Measurements from ENCODE around the gene KY. TPM values are rescaled to one million over a fixed set of nuclear protein-coding genes. Genes with fewer than 3 reads are reported as not detected.

Gene KY
- total RNA-seq, 1 donor from 2014 or later: 0.29 TPM

DNA sequence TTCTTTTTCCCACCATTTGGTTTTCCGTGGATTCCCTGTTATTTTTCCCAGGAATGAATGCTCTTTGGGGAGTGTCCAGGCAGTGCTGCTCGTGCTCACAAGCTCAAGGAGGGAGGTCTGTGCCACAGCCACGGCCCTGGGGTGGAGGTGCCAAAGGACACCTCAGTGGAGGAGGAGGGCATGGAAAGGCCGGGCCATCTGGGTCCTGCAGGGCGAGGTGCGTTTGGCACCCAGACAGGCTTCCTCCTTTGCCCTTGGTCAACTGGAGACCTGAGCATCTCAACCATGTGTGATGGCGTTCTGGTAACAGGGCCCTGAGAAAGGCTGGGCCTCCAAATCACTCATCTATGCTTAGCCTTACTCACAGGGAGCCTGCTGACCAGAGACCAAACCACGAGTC lies 25.4 kb downstream of the KY start:
- Histone ChIP-seq H3K9me3 (peaks cover 7% of the 10 kb centered on the region), H3K4me1 (no peaks in the 10 kb centered on the region), H3K27me3 (no peaks in the 10 kb centered on the region), H3K36me3 (no peaks in the 10 kb centered on the region), H3K4me3 (no peak overlapping the region), H3K27ac (no peak overlapping the region)
- TF ChIP-seq, protein P1, sequence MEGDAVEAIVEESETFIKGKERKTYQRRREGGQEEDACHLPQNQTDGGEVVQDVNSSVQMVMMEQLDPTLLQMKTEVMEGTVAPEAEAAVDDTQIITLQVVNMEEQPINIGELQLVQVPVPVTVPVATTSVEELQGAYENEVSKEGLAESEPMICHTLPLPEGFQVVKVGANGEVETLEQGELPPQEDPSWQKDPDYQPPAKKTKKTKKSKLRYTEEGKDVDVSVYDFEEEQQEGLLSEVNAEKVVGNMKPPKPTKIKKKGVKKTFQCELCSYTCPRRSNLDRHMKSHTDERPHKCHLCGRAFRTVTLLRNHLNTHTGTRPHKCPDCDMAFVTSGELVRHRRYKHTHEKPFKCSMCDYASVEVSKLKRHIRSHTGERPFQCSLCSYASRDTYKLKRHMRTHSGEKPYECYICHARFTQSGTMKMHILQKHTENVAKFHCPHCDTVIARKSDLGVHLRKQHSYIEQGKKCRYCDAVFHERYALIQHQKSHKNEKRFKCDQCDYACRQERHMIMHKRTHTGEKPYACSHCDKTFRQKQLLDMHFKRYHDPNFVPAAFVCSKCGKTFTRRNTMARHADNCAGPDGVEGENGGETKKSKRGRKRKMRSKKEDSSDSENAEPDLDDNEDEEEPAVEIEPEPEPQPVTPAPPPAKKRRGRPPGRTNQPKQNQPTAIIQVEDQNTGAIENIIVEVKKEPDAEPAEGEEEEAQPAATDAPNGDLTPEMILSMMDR (IDR thresholded peaks at IDR 0.05): no peak
- intact Hi-C loops (cut with DNase I): no loop called here
- ATAC-seq (no peak), DNase-seq (no peak)

DNA sequence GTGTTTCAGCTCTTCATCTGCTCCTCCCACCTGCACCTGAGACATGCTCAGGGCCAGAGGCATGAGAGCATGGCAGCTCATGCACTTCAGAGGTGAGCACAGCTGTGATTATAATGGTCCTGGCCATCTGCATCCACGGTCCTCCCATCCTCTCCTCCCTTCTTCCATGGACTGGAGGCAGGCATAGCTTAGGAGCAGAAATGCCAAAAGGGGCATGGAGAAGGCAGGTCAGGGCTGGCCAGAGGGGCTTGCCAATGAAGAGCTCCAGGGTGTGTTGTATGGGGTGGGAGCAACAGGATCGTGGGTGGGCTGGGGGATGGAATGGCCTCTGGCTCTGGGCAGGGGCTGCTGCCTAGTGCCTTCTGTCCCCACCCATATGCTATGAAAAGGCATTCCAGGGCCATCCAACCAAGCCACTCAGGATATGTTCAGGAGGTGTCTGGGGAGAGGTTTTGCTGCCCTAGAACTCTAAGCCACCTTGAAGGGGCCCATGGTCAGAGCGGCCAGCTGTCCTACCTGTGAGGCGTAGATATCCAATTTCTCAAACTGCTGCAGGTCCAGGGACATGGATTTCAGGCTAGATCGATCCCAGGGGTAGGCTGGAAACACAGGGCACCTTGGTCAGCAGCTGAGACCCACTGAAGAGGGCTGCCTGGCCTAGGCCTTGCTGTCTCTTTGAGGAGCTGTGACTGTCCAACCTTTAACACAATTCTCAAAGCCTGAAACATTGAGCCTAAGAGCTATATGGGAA lies 26.1 kb downstream of the KY start:
- no peak for ATAC-seq
- Histone ChIP-seq H3K9me3 (no peaks in the 10 kb centered on the region), H3K27me3 (no peaks in the 10 kb centered on the region), H3K27ac (no peak overlapping the region), H3K36me3 (no peaks in the 10 kb centered on the region), H3K4me1 (no peaks in the 10 kb centered on the region), H3K4me3 (no peak overlapping the region)
- no peak for DNase-seq
- TF ChIP-seq, protein P1 (IDR thresholded peaks at IDR 0.05): no peak
- intact Hi-C loops (cut with DNase I): no loop called here

DNA sequence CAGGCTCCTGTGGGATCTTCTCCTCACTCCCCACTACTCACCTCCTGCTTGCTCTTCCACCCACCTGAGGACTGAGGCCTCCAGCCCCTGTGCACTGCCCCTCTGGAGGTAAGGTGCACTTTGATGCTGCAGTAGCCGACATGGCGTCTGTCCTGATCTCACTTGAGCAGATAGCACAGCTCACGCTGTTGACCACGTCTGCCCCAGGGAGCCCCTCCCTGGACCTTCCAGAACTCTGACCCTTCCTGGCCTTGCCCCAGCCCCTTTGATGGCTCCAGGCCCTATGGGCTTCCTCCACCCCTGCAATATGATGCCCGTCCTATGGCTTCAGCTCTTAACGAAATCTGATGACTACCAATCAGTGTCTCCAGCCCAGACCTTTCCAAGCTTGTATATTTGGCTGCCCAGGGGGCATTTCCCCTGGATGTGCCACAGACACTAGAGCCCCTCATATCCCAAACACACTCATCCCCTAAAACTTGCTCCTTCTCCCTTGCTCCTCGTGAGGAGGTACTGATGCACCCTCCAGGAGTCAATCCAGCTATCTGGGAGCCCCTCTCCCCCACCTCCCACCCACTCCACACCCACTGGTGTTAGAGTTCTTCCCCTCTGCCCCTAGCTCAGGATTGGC lies 27.1 kb downstream of the KY start:
- intact Hi-C loops (cut with DNase I): no loop called here
- DNase-seq: no peak
- no peaks in the 10 kb centered on the region for H3K36me3 ChIP-seq

DNA sequence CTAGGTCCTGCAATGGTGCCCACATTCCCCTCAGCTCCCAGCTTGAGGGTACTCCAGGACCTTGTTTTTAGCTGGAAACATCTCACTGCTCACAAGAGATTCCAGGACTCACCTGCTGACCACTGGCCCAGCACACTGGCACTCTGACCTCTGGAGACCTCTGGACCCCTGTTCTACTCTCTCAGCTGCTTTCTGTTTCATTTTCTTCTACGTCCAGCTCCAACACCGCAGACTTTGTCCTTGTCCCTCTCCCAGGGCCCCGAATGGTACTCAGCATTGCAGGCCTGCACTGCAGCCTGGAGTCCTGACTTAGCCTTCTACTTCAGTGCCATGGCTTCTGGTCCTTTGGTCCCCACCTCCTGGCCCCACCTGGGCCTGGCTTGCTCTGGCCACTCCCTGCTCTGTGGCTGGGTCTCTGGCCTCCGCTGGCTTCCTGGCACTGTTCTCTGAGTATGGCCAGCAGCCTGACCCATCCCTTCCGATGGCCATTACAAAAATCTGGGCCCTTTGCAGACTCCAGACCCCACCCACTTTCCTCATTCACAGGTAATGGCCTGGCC lies 27.9 kb downstream of the KY start:
- TF ChIP-seq, protein P1 (IDR thresholded peaks at IDR 0.05): no peak
- DNase-seq (no peak), ATAC-seq (no peak)

More for the DNA sequence above, 27.1 kb downstream of the KY start:
- TF ChIP-seq, protein P1 (IDR thresholded peaks at IDR 0.05): no peak
- H3K27me3 ChIP-seq: no peaks in the 10 kb centered on the region
- ATAC-seq: peak; percentile 9
- H3K9me3 ChIP-seq: no peaks in the 10 kb centered on the region
- no peaks in the 10 kb centered on the region for H3K4me1 ChIP-seq
- no peak overlapping the region for H3K27ac ChIP-seq
- no peak overlapping the region for H3K4me3 ChIP-seq

DNA sequence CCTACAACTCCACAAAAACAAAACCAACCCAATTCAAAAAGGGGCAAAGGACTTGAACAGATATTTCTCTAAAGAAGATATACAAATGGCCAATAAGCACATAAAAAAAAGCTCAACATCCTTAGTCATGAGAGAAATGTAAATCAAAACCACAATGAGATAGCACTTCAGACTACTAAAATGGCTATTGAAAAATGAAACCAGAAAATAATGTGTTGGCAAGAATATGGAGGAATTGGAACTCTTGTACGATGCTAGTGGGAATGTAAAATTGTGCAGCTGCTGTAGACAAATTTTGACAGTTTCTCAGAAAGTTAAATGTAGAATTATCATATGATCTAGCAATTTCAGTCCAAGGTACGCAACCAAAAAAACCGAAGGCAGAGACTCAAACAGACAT lies 29.0 kb downstream of the KY start:
- H3K9me3 ChIP-seq: no peaks in the 10 kb centered on the region
- TF ChIP-seq, protein P1 (IDR thresholded peaks at IDR 0.05): no peak
- DNase-seq (no peak), ATAC-seq (no peak)
- H3K4me1 ChIP-seq: no peaks in the 10 kb centered on the region
- no peaks in the 10 kb centered on the region for H3K27me3 ChIP-seq
- H3K27ac ChIP-seq: no peak overlapping the region
- H3K36me3 ChIP-seq: no peaks in the 10 kb centered on the region
- H3K4me3 ChIP-seq: no peak overlapping the region
- intact Hi-C loops (cut with DNase I): no loop called here

More for the DNA sequence above, 27.9 kb downstream of the KY start:
- H3K4me1 ChIP-seq: no peaks in the 10 kb centered on the region
- H3K27me3 ChIP-seq: no peaks in the 10 kb centered on the region
- intact Hi-C loops (cut with DNase I): no loop called here
- no peak overlapping the region for H3K27ac ChIP-seq
- no peaks in the 10 kb centered on the region for H3K36me3 ChIP-seq
- H3K9me3 ChIP-seq: no peaks in the 10 kb centered on the region
- no peak overlapping the region for H3K4me3 ChIP-seq
